HEK293T (cell line): ENCODE measurements around the gene TARBP1.
"Not testable (repeated sequence)": the region's sequence is repeated elsewhere in the genome, so short reads cannot be mapped to it uniquely, and the experiment has no call there.

Experiments
- CTCF ChIA-PET: fragments of 350-600 bp; formaldehyde crosslinking; extraction: SDS; loops from one replicate; lab custom pipeline; 2021; ENCODE audit warnings: antibody characterized with exemption, inconsistent platforms; lab: Yijun Ruan, JAX
- POLR2A ChIA-PET: fragments of 350-600 bp; formaldehyde crosslinking; extraction: SDS; loops from one replicate; lab custom pipeline; 2020; ENCODE audit warnings: antibody characterized with exemption, inconsistent platforms; lab: Yijun Ruan, JAX
- DNase-seq: peaks from one replicate; pipeline ENCODE4 v3.0.0; 2012; ENCODE audit warnings: mixed read lengths; ENCODE audit errors: extremely low spot score
- ARNT ChIP-seq: fragments of 450-650 bp; IDR thresholded peaks from 2 replicates; pipeline ENCODE4 v1.6.1; 2017; ENCODE audit warnings: mild to moderate bottlenecking
- BHLHE40 ChIP-seq: fragments of 450-650 bp; IDR thresholded peaks from 2 replicates; pipeline ENCODE4 v1.6.1; 2016; ENCODE audit warnings: mild to moderate bottlenecking, moderate library complexity, borderline replicate concordance
- CTBP1 ChIP-seq: fragments of 450-650 bp; IDR thresholded peaks from 2 replicates; pipeline ENCODE4 v1.6.1; 2016; ENCODE audit warnings: borderline replicate concordance
- ELF4 ChIP-seq: fragments of 450-650 bp; IDR thresholded peaks from 2 replicates; pipeline ENCODE4 v1.6.1; 2017; ENCODE audit warnings: antibody characterized with exemption
- FOXA1 ChIP-seq: fragments of 450-650 bp; IDR thresholded peaks from 2 replicates; pipeline ENCODE4 v1.6.1; 2016; ENCODE audit warnings: mild to moderate bottlenecking
- FOXK2 ChIP-seq: fragments of 450-650 bp; IDR thresholded peaks from 2 replicates; pipeline ENCODE4 v1.6.1; 2016; ENCODE audit warnings: mild to moderate bottlenecking
- FOXM1 ChIP-seq: fragments of 450-650 bp; IDR thresholded peaks from 2 replicates; pipeline ENCODE4 v1.6.1; 2017; ENCODE audit warnings: mild to moderate bottlenecking, borderline replicate concordance
- HDGF ChIP-seq: fragments of 450-650 bp; IDR thresholded peaks from 2 replicates; pipeline ENCODE4 v1.6.1; 2017; ENCODE audit warnings: antibody characterized with exemption, borderline replicate concordance
- L3MBTL2 ChIP-seq: fragments of 450-650 bp; conservative IDR thresholded peaks from 2 replicates; pipeline ENCODE4 v1.6.1; 2016; ENCODE audit warnings: mild to moderate bottlenecking
- LEF1 ChIP-seq: fragments of 450-650 bp; IDR thresholded peaks from 2 replicates; pipeline ENCODE4 v1.6.1; 2017; ENCODE audit warnings: mild to moderate bottlenecking, borderline replicate concordance
- NFRKB ChIP-seq: fragments of 450-650 bp; IDR thresholded peaks from 2 replicates; pipeline ENCODE4 v1.6.1; 2016; ENCODE audit warnings: mild to moderate bottlenecking, moderate library complexity
- SP1 ChIP-seq: fragments of 450-650 bp; IDR thresholded peaks from 2 replicates; pipeline ENCODE4 v1.6.1; 2017
- SUZ12 ChIP-seq: fragments of 450-650 bp; IDR thresholded peaks from 2 replicates; pipeline ENCODE4 v1.6.1; 2016; ENCODE audit warnings: mild to moderate bottlenecking
- TARDBP ChIP-seq: fragments of 450-650 bp; IDR thresholded peaks from 2 replicates; pipeline ENCODE4 v1.6.1; 2016
- ZNF384 ChIP-seq: fragments of 450-650 bp; IDR thresholded peaks from 2 replicates; pipeline ENCODE4 v1.6.1; 2016
- TF ChIP-seq, protein P1 (sequence below): fragments of 450-650 bp; IDR thresholded peaks from 2 replicates; pipeline ENCODE4 v1.6.1; 2016

The TARBP1 gene

DNA sequence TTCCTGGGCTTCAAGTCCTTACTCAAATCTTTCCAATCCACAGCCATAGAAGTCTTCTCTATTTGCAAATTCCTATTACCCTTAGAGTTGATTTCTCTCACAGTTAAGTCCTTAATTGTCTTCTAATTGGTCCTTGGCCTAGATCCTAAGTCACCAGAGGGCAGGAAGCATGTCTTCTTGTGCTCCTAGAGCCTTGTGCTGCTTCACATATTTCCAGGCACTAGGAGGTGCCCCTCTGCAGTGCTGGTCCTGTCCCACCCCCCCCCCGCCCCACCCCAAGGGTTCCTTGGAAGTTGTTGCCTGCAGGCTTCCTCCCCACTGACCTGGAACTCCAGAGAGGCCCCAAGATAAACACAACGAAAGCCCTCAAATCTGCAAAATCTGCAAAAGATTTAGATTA, 28.1 kb upstream of the TARBP1 start:
- no peak for DNase-seq
- POLR2A ChIA-PET = interaction anchor here (2.6 to 4.8 kb wide), 3 partner anchors 21 to 103 kb away, joined by 8 to 29 read pairs (median 23); partner anchors contain the start of gene IRF2BP2
- TF ChIP-seq SUZ12 = no peak
- TF ChIP-seq ARNT = no peak
- TF ChIP-seq BHLHE40 = no peak
- TF ChIP-seq, protein P1, sequence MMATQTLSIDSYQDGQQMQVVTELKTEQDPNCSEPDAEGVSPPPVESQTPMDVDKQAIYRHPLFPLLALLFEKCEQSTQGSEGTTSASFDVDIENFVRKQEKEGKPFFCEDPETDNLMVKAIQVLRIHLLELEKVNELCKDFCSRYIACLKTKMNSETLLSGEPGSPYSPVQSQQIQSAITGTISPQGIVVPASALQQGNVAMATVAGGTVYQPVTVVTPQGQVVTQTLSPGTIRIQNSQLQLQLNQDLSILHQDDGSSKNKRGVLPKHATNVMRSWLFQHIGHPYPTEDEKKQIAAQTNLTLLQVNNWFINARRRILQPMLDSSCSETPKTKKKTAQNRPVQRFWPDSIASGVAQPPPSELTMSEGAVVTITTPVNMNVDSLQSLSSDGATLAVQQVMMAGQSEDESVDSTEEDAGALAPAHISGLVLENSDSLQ = no peak
- TF ChIP-seq NFRKB = no peak
- TF ChIP-seq FOXA1 = no peak
- TF ChIP-seq TARDBP = no peak
- no peak for TF ChIP-seq FOXM1
- no peak for TF ChIP-seq L3MBTL2
- no peak for TF ChIP-seq CTBP1
- no peak for TF ChIP-seq ELF4
- no peak for TF ChIP-seq ZNF384
- TF ChIP-seq FOXK2 = no peak
- no peak for TF ChIP-seq SP1
- no peak for TF ChIP-seq LEF1
- no peak for TF ChIP-seq HDGF
- CTCF ChIA-PET = interaction anchor here (0.6 kb wide), 1 partner anchor 115 kb away, joined by 3 read pairs; no protein-coding TSS in a partner anchor

- CTCF ChIA-PET = no interaction called here
- POLR2A ChIA-PET = interaction anchor here (1.4 kb wide), 1 partner anchor 101 kb away, joined by 3 read pairs; no protein-coding TSS in a partner anchor
- DNase-seq = no peak
- TF ChIP-seq FOXK2 (no peak), LEF1 (no peak), ZNF384 (no peak), FOXA1 (no peak), BHLHE40 (no peak), ARNT (no peak), FOXM1 (no peak), NFRKB (no peak), SP1 (no peak), ELF4 (no peak), SUZ12 (no peak), CTBP1 (no peak), HDGF (no peak), TARDBP (no peak), L3MBTL2 (no peak)
- TF ChIP-seq, protein P1 = no peak
Observed at GRCh38 chr1:234505769-234506102, 26.8 kb upstream of the TARBP1 start.

GRCh38 chr1:234504969-234505768, 26.2 kb upstream of the TARBP1 start:
- no peak for TF ChIP-seq NFRKB
- no peak for DNase-seq
- POLR2A ChIA-PET = interaction anchor here (1.0 to 2.5 kb wide), 3 partner anchors 39 to 106 kb away, joined by 3 to 15 read pairs (median 3); partner anchors contain the start of gene IRF2BP2
- CTCF ChIA-PET = interaction anchor here (1.1 kb wide), 1 partner anchor 186 kb away, joined by 4 read pairs; no protein-coding TSS in a partner anchor

DNA sequence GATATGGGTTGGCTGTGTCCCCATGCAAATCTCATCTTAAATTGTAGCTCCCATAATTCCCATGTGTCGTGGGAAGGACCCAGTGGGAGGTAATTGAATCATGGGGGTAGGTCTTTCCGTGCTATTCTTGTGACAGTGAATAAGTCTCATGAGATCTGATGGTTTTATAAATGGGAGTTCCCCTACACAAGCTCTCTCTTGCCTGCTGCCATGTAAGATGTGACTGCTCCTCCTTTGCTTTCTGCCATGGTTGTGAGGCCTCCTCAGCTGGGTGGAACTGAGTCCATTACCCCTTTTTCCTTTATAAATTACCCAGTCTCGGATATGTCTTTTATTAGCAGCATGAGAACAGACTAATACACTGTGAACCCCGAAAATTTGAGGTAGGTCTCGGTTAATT, 25.3 kb upstream of the TARBP1 start:
- not testable (repeated sequence) for DNase-seq
- ChIA-PET CTCF (interaction anchor here (1.1 kb wide), 1 partner anchor 187 kb away, joined by 4 read pairs; no protein-coding TSS in a partner anchor), POLR2A (interaction anchor here (1.0 to 2.5 kb wide), 6 partner anchors 11 to 107 kb away, joined by 3 to 15 read pairs (median 4); partner anchors contain the start of gene IRF2BP2)

DNA sequence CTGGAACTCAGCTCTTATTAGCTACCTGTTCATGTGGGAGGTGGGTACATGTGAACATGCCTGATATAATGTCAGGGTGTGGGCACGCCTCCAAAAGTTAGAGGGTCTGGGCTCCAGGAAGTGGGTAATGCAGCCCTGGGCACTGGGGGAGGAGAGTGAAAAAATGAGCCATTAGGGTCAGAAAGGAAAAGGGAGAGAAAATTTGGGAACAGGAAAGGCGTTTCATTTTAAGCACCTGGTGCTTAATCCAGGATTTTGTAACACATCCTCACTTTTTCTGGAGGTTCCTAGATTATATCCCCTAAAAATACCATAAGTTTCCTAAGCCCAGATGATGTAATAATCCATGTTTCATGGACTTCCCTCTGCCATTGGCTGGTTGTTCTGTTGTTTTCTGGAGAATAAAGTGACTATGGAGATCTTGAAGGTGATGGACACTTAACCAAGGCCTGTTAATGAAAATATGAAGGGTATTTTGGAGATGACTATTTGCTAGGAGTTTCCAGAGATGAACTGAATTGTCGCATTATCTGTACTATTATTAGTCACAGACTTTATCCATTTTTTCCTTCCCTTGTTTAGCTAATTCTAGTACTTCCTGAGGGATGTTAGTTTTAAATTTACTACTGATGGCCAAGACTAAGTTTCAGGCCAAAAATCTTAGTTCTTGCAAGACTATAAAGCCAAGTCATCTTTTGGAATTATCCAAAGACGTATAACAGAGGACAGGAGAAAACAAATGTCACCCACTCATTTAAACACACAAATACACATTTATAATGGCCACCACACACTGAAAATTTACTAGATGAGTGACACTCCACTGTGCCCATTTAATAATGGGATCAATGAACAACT, 24.4 kb upstream of the TARBP1 start:
- no peak for DNase-seq
- POLR2A ChIA-PET = interaction anchor here (1.0 to 2.5 kb wide), 5 partner anchors 12 to 220 kb away, joined by 4 to 15 read pairs (median 5); partner anchors contain the start of gene IRF2BP2
- CTCF ChIA-PET = no interaction called here
- TF ChIP-seq LEF1 = no peak
- no peak for TF ChIP-seq FOXM1
- no peak for TF ChIP-seq ARNT
- no peak for TF ChIP-seq ELF4
- TF ChIP-seq HDGF = no peak

DNA sequence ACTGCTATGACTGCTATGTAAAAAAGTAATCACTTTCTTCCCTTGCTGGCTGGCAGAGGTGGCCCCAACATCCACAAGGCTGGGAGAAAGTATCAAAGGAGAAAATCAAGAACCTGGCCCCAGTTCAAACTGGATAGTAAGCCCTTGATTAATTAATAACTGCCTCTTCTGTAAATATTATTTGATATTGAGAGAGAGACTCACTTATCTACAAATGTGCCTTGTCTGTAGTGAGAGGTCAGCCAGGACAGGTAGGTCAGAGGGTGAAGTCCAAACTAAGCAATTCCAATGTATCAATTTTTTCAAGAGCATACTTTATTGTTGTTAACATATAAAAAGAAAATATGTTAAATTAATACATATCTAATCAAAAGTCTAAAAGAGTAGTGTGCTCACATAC, 23.8 kb upstream of the TARBP1 start:
- ChIA-PET CTCF (no interaction called here), POLR2A (interaction anchor here (1.1 to 2.5 kb wide), 3 partner anchors 31 to 221 kb away, joined by 4 to 15 read pairs (median 5); partner anchors contain the start of gene IRF2BP2)
- no peak for TF ChIP-seq SUZ12
- no peak for TF ChIP-seq LEF1
- TF ChIP-seq NFRKB = no peak
- TF ChIP-seq CTBP1 = no peak
- no peak for TF ChIP-seq L3MBTL2
- no peak for TF ChIP-seq FOXM1
- TF ChIP-seq ARNT = no peak
- TF ChIP-seq FOXA1 = no peak
- no peak for TF ChIP-seq BHLHE40
- no peak for TF ChIP-seq FOXK2
- no peak for TF ChIP-seq HDGF
- TF ChIP-seq, protein P1 = no peak
- no peak for TF ChIP-seq ZNF384
- no peak for TF ChIP-seq SP1
- no peak for TF ChIP-seq TARDBP
- no peak for TF ChIP-seq ELF4
- no peak for DNase-seq
